Gastrocnemius medialis (tissue), 4 donors: Measurements from ENCODE around the gene PSMC6. TPM values are rescaled to one million over a fixed set of nuclear protein-coding genes. Genes with fewer than 3 reads are reported as not detected.
A peak's percentile ranks its signal among the peaks of the same experiment; 100 is the strongest.

Experiments
- ATAC-seq, 2 donors: fragments of 150-250 bp; one replicate each; pipeline ENCODE4 v1.9.1; 2016
- DNase-seq, 2 donors: peaks; one replicate each; pipeline ENCODE4 v3.0.0-alpha.2; 2019
- H3K27ac ChIP-seq, 4 donors: fragments of 200-600 bp; sonication (generic); 1 replicate in 1 of 4; 2 replicates in 3 of 4; pipeline ENCODE4 v1.5.1; 2016 to 2018; ENCODE audit warnings: mild to moderate bottlenecking in 2 of 4, moderate library complexity in 1 of 4
- H3K27me3 ChIP-seq, 3 donors: fragments of 200-600 bp; sonication (generic) in 2 of 3; 1 replicate in 1 of 3; 2 replicates in 2 of 3; pipeline versions ENCODE4 v1.5.1 to v1.6.0; 2016 to 2019; ENCODE audit warnings: mild to moderate bottlenecking in 1 of 3, moderate library complexity in 1 of 3
- H3K36me3 ChIP-seq, 2 donors: fragments of 200-600 bp; sonication (generic) in 1 of 2; one replicate each; pipeline ENCODE4 v1.5.1; 2017 to 2018
- H3K4me1 ChIP-seq, 2 donors: fragments of 200-600 bp; sonication (generic) in 1 of 2; one replicate each; pipeline ENCODE4 v1.5.1; 2016 to 2017; ENCODE audit warnings: mild to moderate bottlenecking in 2 of 2
- H3K4me3 ChIP-seq, 4 donors: fragments of 200-600 bp; sonication (generic) in 3 of 4; 1 replicate in 1 of 4; 2 replicates in 3 of 4; pipeline ENCODE4 v1.5.1; 2016 to 2019; ENCODE audit warnings: mild to moderate bottlenecking in 2 of 4
- H3K9me3 ChIP-seq, 3 donors: fragments of 200-600 bp; sonication (generic) in 2 of 3; 1 replicate in 1 of 3; 2 replicates in 2 of 3; pipeline ENCODE4 v1.5.1; 2016 to 2019
- POLR2A ChIP-seq, 2 donors: fragments of 450-650 bp; IDR thresholded peaks; one replicate each; pipeline ENCODE4 v1.6.1; 2017; ENCODE audit warnings: antibody characterized with exemption in 2 of 2, mild to moderate bottlenecking in 2 of 2, moderate library complexity in 2 of 2
- in situ Hi-C, 4 donors: fragments of 200-750 bp; cut with MboI; loops; one replicate each; pipeline versions ENCODE4 v1.15.0 to v1.8.0; 2017; ENCODE audit warnings: low sequenced_read_pairs in 4 of 4
- intact Hi-C: fragments of 100-400 bp; cut with DNase I; formaldehyde crosslinking; loops from one replicate; pipeline ENCODE4 v1.15.1; 2023; ENCODE audit warnings: low total_unique reads
- total RNA-seq, 4 donors: library from RNA; depleted of rRNA; stranded (reverse); fragments of >200 nt; gene quantifications; one replicate each; pipeline versions ENCODE4 v1.1.0 to v1.2.3, GENCODE V29; 2016
- TF ChIP-seq, protein P1 (sequence below), 5 experiments: fragments of 450-650 bp in 3 of 5; fragments of 200-600 bp in 2 of 5; sonication (generic) in 2 of 5; IDR thresholded peaks in 4 of 5; conservative IDR thresholded peaks in 1 of 5; 1 replicate in 4 of 5; 2 replicates in 1 of 5; pipeline ENCODE4 v1.5.1; 2016 to 2019; ENCODE audit warnings: antibody characterized with exemption in 5 of 5, mild to moderate bottlenecking in 3 of 5, moderate library complexity in 3 of 5

Gene PSMC6
- total RNA-seq, 4 donors from 2014 or later: 158 to 251 (median 178) TPM

GRCh38 chr14:52663850-52664249 lies 43.1 kb upstream of the PSMC6 start:
- no peaks in the 10 kb centered on the region for H3K4me1 ChIP-seq
- no peak overlapping the region for H3K4me3 ChIP-seq
- no peak overlapping the region for H3K27ac ChIP-seq
- TF ChIP-seq, protein P1, sequence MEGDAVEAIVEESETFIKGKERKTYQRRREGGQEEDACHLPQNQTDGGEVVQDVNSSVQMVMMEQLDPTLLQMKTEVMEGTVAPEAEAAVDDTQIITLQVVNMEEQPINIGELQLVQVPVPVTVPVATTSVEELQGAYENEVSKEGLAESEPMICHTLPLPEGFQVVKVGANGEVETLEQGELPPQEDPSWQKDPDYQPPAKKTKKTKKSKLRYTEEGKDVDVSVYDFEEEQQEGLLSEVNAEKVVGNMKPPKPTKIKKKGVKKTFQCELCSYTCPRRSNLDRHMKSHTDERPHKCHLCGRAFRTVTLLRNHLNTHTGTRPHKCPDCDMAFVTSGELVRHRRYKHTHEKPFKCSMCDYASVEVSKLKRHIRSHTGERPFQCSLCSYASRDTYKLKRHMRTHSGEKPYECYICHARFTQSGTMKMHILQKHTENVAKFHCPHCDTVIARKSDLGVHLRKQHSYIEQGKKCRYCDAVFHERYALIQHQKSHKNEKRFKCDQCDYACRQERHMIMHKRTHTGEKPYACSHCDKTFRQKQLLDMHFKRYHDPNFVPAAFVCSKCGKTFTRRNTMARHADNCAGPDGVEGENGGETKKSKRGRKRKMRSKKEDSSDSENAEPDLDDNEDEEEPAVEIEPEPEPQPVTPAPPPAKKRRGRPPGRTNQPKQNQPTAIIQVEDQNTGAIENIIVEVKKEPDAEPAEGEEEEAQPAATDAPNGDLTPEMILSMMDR (IDR thresholded peaks at IDR 0.05 in 4 of 5, conservative IDR thresholded peaks at IDR 0.05 in 1 of 5): no peak
- no peak for TF ChIP-seq POLR2A (IDR thresholded peaks at IDR 0.05)
- intact Hi-C loops (no loop called here), in situ Hi-C loops (no loop called here)
- ATAC-seq (no peak), DNase-seq (no peak)
- H3K27me3 ChIP-seq: no peaks in the 10 kb centered on the region
- peaks cover 0 to 32% of the 10 kb centered on the region in 2 donors for H3K36me3 ChIP-seq
- H3K9me3 ChIP-seq: no peaks in the 10 kb centered on the region

DNA sequence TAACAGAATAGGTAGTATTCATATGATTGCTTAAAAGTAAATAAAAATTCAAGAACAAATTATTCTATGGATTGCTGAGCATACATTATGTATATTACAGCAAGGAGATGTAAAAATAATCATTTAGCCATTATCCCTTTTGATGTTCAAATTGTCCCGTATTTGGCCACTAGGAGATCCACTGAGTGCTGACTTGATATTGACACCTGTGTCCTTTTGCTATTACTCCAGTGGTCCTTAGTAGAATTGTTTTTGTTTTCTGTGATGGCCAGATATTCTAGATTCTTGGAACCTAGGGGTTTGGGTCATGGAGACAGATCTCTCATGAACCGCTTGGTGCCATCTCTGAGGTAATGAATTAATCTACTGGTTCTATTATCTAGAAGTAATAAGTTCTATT lies 28.4 kb upstream of the PSMC6 start:
- TF ChIP-seq POLR2A (IDR thresholded peaks at IDR 0.05): no peak
- TF ChIP-seq, protein P1 (IDR thresholded peaks at IDR 0.05 in 4 of 5, conservative IDR thresholded peaks at IDR 0.05 in 1 of 5): peak in 1 of 5 experiments; percentile 20
- Histone ChIP-seq H3K27ac (no peak overlapping the region), H3K27me3 (no peaks in the 10 kb centered on the region), H3K9me3 (no peaks in the 10 kb centered on the region), H3K36me3 (peaks cover 0 to 34% of the 10 kb centered on the region in 2 donors), H3K4me3 (no peak overlapping the region), H3K4me1 (no peaks in the 10 kb centered on the region)
- no peak for ATAC-seq
- intact Hi-C loops: no loop called here
- no peak for DNase-seq
- in situ Hi-C loops: no loop called here

- H3K36me3 ChIP-seq: peaks cover 0 to 6% of the 10 kb centered on the region in 2 donors
- H3K27ac ChIP-seq: no peak overlapping the region
- TF ChIP-seq, protein P1 (IDR thresholded peaks at IDR 0.05 in 4 of 5, conservative IDR thresholded peaks at IDR 0.05 in 1 of 5): no peak
- TF ChIP-seq POLR2A (IDR thresholded peaks at IDR 0.05): no peak
- no peaks in the 10 kb centered on the region for H3K9me3 ChIP-seq
- no peaks in the 10 kb centered on the region for H3K27me3 ChIP-seq
- intact Hi-C loops (no loop called here), in situ Hi-C loops (loop anchor here in 1 of 4 donors (10.0 kb wide), 1 partner anchor 129 kb away; the partner anchor contains the start of genes GPR137C and TXNDC16)
- H3K4me1 ChIP-seq: no peaks in the 10 kb centered on the region
- H3K4me3 ChIP-seq: no peak overlapping the region
- DNase-seq (no peak), ATAC-seq (no peak)
Measured at GRCh38 chr14:52683985-52684520, 22.9 kb upstream of the PSMC6 start.

GRCh38 chr14:52686176-52686575 lies 20.8 kb upstream of the PSMC6 start:
- no peak overlapping the region for H3K4me3 ChIP-seq
- ATAC-seq (no peak), DNase-seq (no peak)
- in situ Hi-C loops: loop anchor here in 1 of 4 donors (10.0 kb wide), 1 partner anchor 131 kb away; the partner anchor contains the start of genes GPR137C and TXNDC16
- no peaks in the 10 kb centered on the region for H3K4me1 ChIP-seq
- H3K9me3 ChIP-seq: no peaks in the 10 kb centered on the region
- no peak overlapping the region for H3K27ac ChIP-seq
- no peaks in the 10 kb centered on the region for H3K36me3 ChIP-seq
- no peak for TF ChIP-seq POLR2A (IDR thresholded peaks at IDR 0.05)
- TF ChIP-seq, protein P1 (IDR thresholded peaks at IDR 0.05 in 4 of 5, conservative IDR thresholded peaks at IDR 0.05 in 1 of 5): no peak
- intact Hi-C loops: no loop called here
- H3K27me3 ChIP-seq: no peaks in the 10 kb centered on the region
